Thymus (tissue), 11 donors: Measurements from ENCODE around the gene KLHL28. TPM values are rescaled to one million over a fixed set of nuclear protein-coding genes. Genes with fewer than 3 reads are reported as not detected.

Experiments
- DNase-seq, 9 donors: peaks; one replicate each; pipeline ENCODE4 v3.0.0-alpha.2; 2013; ENCODE audit warnings: low spot score in 9 of 9, low read depth in 6 of 9, missing footprints in 1 of 9
- H3K27ac ChIP-seq, 2 donors: one replicate each; pipeline ENCODE4 v1.5.1; 2013; ENCODE audit warnings: control low read depth in 1 of 2, low read depth in 1 of 2, low read length in 1 of 2, mild to moderate bottlenecking in 1 of 2, moderate library complexity in 1 of 2
- H3K27me3 ChIP-seq, 2 donors: one replicate each; pipeline ENCODE4 v1.5.1; 2013; ENCODE audit warnings: low read length in 1 of 2; ENCODE audit not compliant: control insufficient read depth in 2 of 2, insufficient read depth in 1 of 2
- H3K36me3 ChIP-seq, 2 donors: one replicate each; pipeline ENCODE4 v1.5.1; 2013; ENCODE audit warnings: low read length in 1 of 2, mild to moderate bottlenecking in 1 of 2, moderate library complexity in 1 of 2; ENCODE audit not compliant: control insufficient read depth in 2 of 2, insufficient read depth in 2 of 2
- H3K4me1 ChIP-seq, 2 donors: one replicate each; pipeline ENCODE4 v1.5.1; 2013; ENCODE audit warnings: low read length in 2 of 2; ENCODE audit not compliant: control insufficient read depth in 2 of 2, insufficient read depth in 2 of 2
- H3K4me3 ChIP-seq, 2 donors: one replicate each; pipeline ENCODE4 v1.5.1; 2013; ENCODE audit warnings: low read length in 2 of 2, control low read depth in 1 of 2, mild to moderate bottlenecking in 1 of 2
- H3K9me3 ChIP-seq, 2 donors: one replicate each; pipeline ENCODE4 v1.5.1; 2013; ENCODE audit warnings: low read length in 1 of 2, mild to moderate bottlenecking in 1 of 2; ENCODE audit not compliant: control insufficient read depth in 2 of 2, insufficient read depth in 1 of 2
- WGBS: extraction: QIAGEN DNeasy Blood & Tissue Kit; methylation state at CpG from one replicate; pipeline ENCODE4 v1.1.7; 2013; 5-methylcytosine and 5-hydroxymethylcytosine counted together
- polyA plus RNA-seq: library from polyadenylated mRNA; stranded (reverse); fragments of 200-250 nt; gene quantifications from one replicate; pipeline ENCODE4 v1.2.3, GENCODE V29; 2013
- total RNA-seq: library from RNA; stranded (reverse); fragments of 120-200 nt; gene quantifications from one replicate; pipeline ENCODE4 v1.2.4, GENCODE V29; 2013
- donor health status: healthy.

The KLHL28 gene
- total and polyA plus RNA-seq, 2 donors = 6.0 to 13.7 TPM

- H3K9me3 ChIP-seq = peaks cover 7% of the 10 kb centered on the region in 2 donors
- H3K27ac ChIP-seq = no peak overlapping the region
- peaks cover 13 to 41% of the 10 kb centered on the region in 2 donors for H3K27me3 ChIP-seq
- 93% methylated on average over 4 of the region's 4 CpGs for WGBS
- H3K36me3 ChIP-seq = no peaks in the 10 kb centered on the region
- no peak overlapping the region for H3K4me3 ChIP-seq
- H3K4me1 ChIP-seq = peaks cover 0 to 2% of the 10 kb centered on the region in 2 donors
- DNase-seq = no peak
These were observed 46.9 kb downstream of the KLHL28 start for GRCh38 chr14:44914849-44915248.

- H3K27ac ChIP-seq = no peak overlapping the region
- DNase-seq = no peak
- 25% methylated on average over 69 of the region's 69 CpGs for WGBS
These were observed 49.5 kb downstream of the KLHL28 start for GRCh38 chr14:44912041-44912869.

GRCh38 chr14:44910821-44911220, 50.9 kb downstream of the KLHL28 start:
- H3K36me3 ChIP-seq = no peaks in the 10 kb centered on the region
- DNase-seq = no peak
- H3K27me3 ChIP-seq = peaks cover 13 to 50% of the 10 kb centered on the region in 2 donors
- no peak overlapping the region for H3K27ac ChIP-seq
- H3K4me3 ChIP-seq = no peak overlapping the region
- WGBS = 96% methylated on average over 2 of the region's 2 CpGs
- peaks cover 0 to 2% of the 10 kb centered on the region in 2 donors for H3K4me1 ChIP-seq
- peaks cover 7% of the 10 kb centered on the region in 2 donors for H3K9me3 ChIP-seq

More at GRCh38 chr14:44912041-44912869, 49.5 kb downstream of the KLHL28 start:
- H3K4me3 ChIP-seq = peak overlapping the region in 1 of 2 donors; percentile 34
- H3K27me3 ChIP-seq = peaks cover 13 to 50% of the 10 kb centered on the region in 2 donors
- H3K36me3 ChIP-seq = no peaks in the 10 kb centered on the region
- peaks cover 7% of the 10 kb centered on the region in 2 donors for H3K9me3 ChIP-seq
- H3K4me1 ChIP-seq = peaks cover 0 to 2% of the 10 kb centered on the region in 2 donors

- WGBS = 84% methylated on average over 2 of the region's 2 CpGs
- H3K4me1 ChIP-seq = peaks cover 0 to 4% of the 10 kb centered on the region in 2 donors
These were observed 60.1 kb downstream of the KLHL28 start for GRCh38 chr14:44901696-44902095.

GRCh38 chr14:44898551-44898950, 63.2 kb downstream of the KLHL28 start:
- DNase-seq = no peak
- no peak overlapping the region for H3K27ac ChIP-seq
- WGBS = 83% methylated on average over 6 of the region's 6 CpGs
- H3K27me3 ChIP-seq = peaks cover 3 to 7% of the 10 kb centered on the region in 2 donors
- no peaks in the 10 kb centered on the region for H3K36me3 ChIP-seq
- no peak overlapping the region for H3K4me3 ChIP-seq
- H3K4me1 ChIP-seq = peaks cover 0 to 4% of the 10 kb centered on the region in 2 donors
- H3K9me3 ChIP-seq = no peaks in the 10 kb centered on the region

More at GRCh38 chr14:44901696-44902095, 60.1 kb downstream of the KLHL28 start:
- Histone ChIP-seq H3K27ac (no peak overlapping the region), H3K27me3 (peaks cover 3 to 7% of the 10 kb centered on the region in 2 donors), H3K4me3 (no peak overlapping the region), H3K36me3 (no peaks in the 10 kb centered on the region), H3K9me3 (no peaks in the 10 kb centered on the region)
- no peak for DNase-seq

GRCh38 chr14:44897845-44898151, 63.9 kb downstream of the KLHL28 start:
- peaks cover 3 to 7% of the 10 kb centered on the region in 2 donors for H3K27me3 ChIP-seq
- H3K4me1 ChIP-seq = peaks cover 0 to 4% of the 10 kb centered on the region in 2 donors
- 11% methylated on average over 13 of the region's 13 CpGs for WGBS
- peak overlapping the region; percentile 72 to 74 for H3K4me3 ChIP-seq
- H3K27ac ChIP-seq = peak overlapping the region in 1 of 2 donors; percentile 93
- no peak for DNase-seq
- no peaks in the 10 kb centered on the region for H3K36me3 ChIP-seq
- no peaks in the 10 kb centered on the region for H3K9me3 ChIP-seq

GRCh38 chr14:44897041-44897844, 64.5 kb downstream of the KLHL28 start:
- H3K36me3 ChIP-seq = no peaks in the 10 kb centered on the region
- peaks cover 0 to 4% of the 10 kb centered on the region in 2 donors for H3K4me1 ChIP-seq
- peak overlapping the region; percentile 76 to 93 for H3K27ac ChIP-seq
- peak; percentile 76 to 96 (median 87) for DNase-seq
- under 1% methylated on average over 81 of the region's 81 CpGs for WGBS
- no peaks in the 10 kb centered on the region for H3K9me3 ChIP-seq
- H3K27me3 ChIP-seq = peaks cover 3 to 7% of the 10 kb centered on the region in 2 donors
- H3K4me3 ChIP-seq = peak overlapping the region; percentile 72 to 74

GRCh38 chr14:44896275-44897040, 65.3 kb downstream of the KLHL28 start:
- no peaks in the 10 kb centered on the region for H3K36me3 ChIP-seq
- H3K27me3 ChIP-seq = peaks cover 3 to 7% of the 10 kb centered on the region in 2 donors
- peak overlapping the region in 1 of 2 donors; percentile 32 for H3K27ac ChIP-seq
- no peak for DNase-seq
- H3K4me3 ChIP-seq = peak overlapping the region; percentile 72 to 74
- peaks cover 0 to 4% of the 10 kb centered on the region in 2 donors for H3K4me1 ChIP-seq
- 94% methylated on average over 10 of the region's 10 CpGs for WGBS
- H3K9me3 ChIP-seq = no peaks in the 10 kb centered on the region
